ENCODE data around the gene LIN7A. TPM values are rescaled to one million over a fixed set of nuclear protein-coding genes. Genes with fewer than 3 reads are reported as not detected.

The LIN7A gene
- total RNA-seq, 4 donors from 2014 or later = 10.2 to 31.2 (median 16.5) TPM

DNA sequence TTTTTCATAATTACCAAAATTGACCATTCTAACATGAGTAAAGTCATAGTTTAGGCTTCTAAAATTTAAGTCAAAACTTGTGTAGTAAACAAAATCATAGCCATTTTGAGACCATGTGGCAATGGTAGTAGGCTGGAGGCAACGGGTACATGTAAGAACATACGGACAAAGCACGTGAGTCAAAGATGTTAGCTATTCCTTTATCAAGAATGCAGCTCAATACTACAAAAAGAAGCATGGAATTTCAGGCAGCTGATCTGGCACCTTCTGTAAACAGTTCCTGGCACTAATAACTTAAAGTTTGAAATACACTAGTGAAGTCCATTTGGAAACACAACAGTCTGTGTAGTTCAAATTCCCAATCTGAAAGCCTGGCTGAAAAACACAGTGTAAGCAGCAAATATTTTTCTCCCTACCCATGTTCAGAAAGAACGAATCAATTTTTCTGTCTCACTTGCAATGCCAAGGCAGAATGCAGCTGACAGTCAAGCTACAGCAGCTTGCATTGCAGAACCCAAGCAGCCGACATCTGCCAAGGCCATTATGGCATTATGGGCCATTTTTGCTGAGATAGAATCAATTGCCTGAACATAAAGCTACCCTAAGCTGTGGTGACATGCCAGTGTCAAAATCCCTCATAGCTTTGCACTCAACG lies 191.8 kb downstream of the LIN7A start:
- Histone ChIP-seq H3K36me3 (no peaks in the 10 kb centered on the region), H3K4me1 (no peaks in the 10 kb centered on the region), H3K27ac (no peak overlapping the region), H3K9me3 (no peaks in the 10 kb centered on the region), H3K4me3 (no peak overlapping the region), H3K27me3 (no peaks in the 10 kb centered on the region)
- intact Hi-C loops (cut with DNase I; ENCODE audit: low total_unique reads) = no loop called here
- TF ChIP-seq, protein P1, sequence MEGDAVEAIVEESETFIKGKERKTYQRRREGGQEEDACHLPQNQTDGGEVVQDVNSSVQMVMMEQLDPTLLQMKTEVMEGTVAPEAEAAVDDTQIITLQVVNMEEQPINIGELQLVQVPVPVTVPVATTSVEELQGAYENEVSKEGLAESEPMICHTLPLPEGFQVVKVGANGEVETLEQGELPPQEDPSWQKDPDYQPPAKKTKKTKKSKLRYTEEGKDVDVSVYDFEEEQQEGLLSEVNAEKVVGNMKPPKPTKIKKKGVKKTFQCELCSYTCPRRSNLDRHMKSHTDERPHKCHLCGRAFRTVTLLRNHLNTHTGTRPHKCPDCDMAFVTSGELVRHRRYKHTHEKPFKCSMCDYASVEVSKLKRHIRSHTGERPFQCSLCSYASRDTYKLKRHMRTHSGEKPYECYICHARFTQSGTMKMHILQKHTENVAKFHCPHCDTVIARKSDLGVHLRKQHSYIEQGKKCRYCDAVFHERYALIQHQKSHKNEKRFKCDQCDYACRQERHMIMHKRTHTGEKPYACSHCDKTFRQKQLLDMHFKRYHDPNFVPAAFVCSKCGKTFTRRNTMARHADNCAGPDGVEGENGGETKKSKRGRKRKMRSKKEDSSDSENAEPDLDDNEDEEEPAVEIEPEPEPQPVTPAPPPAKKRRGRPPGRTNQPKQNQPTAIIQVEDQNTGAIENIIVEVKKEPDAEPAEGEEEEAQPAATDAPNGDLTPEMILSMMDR (IDR thresholded peaks at IDR 0.05) = no peak
- TF ChIP-seq POLR2A (IDR thresholded peaks at IDR 0.05) = no peak
- DNase-seq = no peak

MicroRNAs encoded within 50 kb of the gene (microRNA counts, 767-probe panel; counts per million panel counts)
- microRNA hsa-miR-617 = 0 counts per million in 2 donors
- microRNA hsa-miR-618 = 0 counts per million in 2 donors

Small RNAs within 50 kb of the gene (microRNA-seq; reads per million reads assigned to microRNA genes)
- gene MIR617 (ENCODE audit: borderline microRNAs expressed, borderline replicate concordance) (not detected), gene MIR618 (ENCODE audit: borderline microRNAs expressed, borderline replicate concordance) (2.0 reads per million)

Small RNAs within 50 kb of the gene (small RNA-seq; reads per million reads assigned to genes)
- gene MIR617 (not detected), gene MIR618 (not detected)

Other genes starting within 250 kb of the LIN7A start
- gene MYF6, start 230.3 kb downstream of the LIN7A start, total RNA-seq = not detected
- gene MYF5, start 221.0 kb downstream of the LIN7A start, total RNA-seq = not detected
- 10 to 100 TPM; 25.6 to 62.2 (median 47.7) TPM for gene ACSS3, start 140.1 kb upstream of the LIN7A start, total RNA-seq

Measured in uterus (tissue), 4 donors.